GM21717 (cell line): ENCODE data around the gene TMEM240.
"Not testable (repeated sequence)": the region's sequence is repeated elsewhere in the genome, so short reads cannot be mapped to it uniquely, and the experiment has no call there.

Source experiments
- ATAC-seq: cut with Tn5 transposase; IDR thresholded peaks from one replicate; pipeline ENCODE4 v1.9.1; 2021; ENCODE audit warnings: mild to moderate bottlenecking, moderate library complexity; ENCODE audit not compliant: unreplicated experiment

TMEM240 gene

GRCh38 chr1:1541956-1542765 is 1.7 kb upstream of the TMEM240 start:
- no peak for ATAC-seq

- ATAC-seq: no peak
Observed at GRCh38 chr1:1540818-1541628, 599 bp upstream of the TMEM240 start.

- ATAC-seq: no peak
Observed at GRCh38 chr1:1539310-1540089, 924 bp downstream of the TMEM240 start.

- ATAC-seq: no peak
Observed at GRCh38 chr1:1538989-1539309, 1.5 kb downstream of the TMEM240 start.

- ATAC-seq: no peak
Observed at GRCh38 chr1:1538334-1538733, 2.1 kb downstream of the TMEM240 start.

GRCh38 chr1:1537626-1538250 is 2.7 kb downstream of the TMEM240 start:
- no peak for ATAC-seq

- no peak for ATAC-seq
Observed at GRCh38 chr1:1536938-1537546, 3.4 kb downstream of the TMEM240 start.

GRCh38 chr1:1536019-1536937 is 4.1 kb downstream of the TMEM240 start:
- no peak for ATAC-seq

GRCh38 chr1:1535201-1536018 is 5.0 kb downstream of the TMEM240 start:
- no peak for ATAC-seq

- no peak for ATAC-seq
Observed at GRCh38 chr1:1534401-1535154, 5.8 kb downstream of the TMEM240 start.

- not testable (repeated sequence) for ATAC-seq
Observed at GRCh38 chr1:1533894-1534291, 6.5 kb downstream of the TMEM240 start.

GRCh38 chr1:1533176-1533893 is 7.1 kb downstream of the TMEM240 start:
- ATAC-seq: not testable (repeated sequence)

GRCh38 chr1:1531947-1532346 is 8.5 kb downstream of the TMEM240 start:
- ATAC-seq: no peak

- no peak for ATAC-seq
Observed at GRCh38 chr1:1529936-1530335, 10.5 kb downstream of the TMEM240 start.

- no peak for ATAC-seq
Observed at GRCh38 chr1:1529321-1529720, 11.1 kb downstream of the TMEM240 start.

- ATAC-seq: no peak
Observed at GRCh38 chr1:1528301-1529267, 11.8 kb downstream of the TMEM240 start.
